Sigmoid colon (tissue), 7 donors: Measurements from ENCODE around the gene GADD45GIP1. TPM values are rescaled to one million over a fixed set of nuclear protein-coding genes. Genes with fewer than 3 reads are reported as not detected.

Experiments used
- DNase-seq: peaks from one replicate; pipeline ENCODE4 v3.0.0-alpha.2; 2019
- H3K27ac ChIP-seq, 4 donors: fragments of 200-600 bp; sonication (generic); one replicate each; pipeline ENCODE4 v1.5.1; 2016 to 2019; ENCODE audit warnings: mild to moderate bottlenecking in 1 of 4
- H3K27me3 ChIP-seq, 3 donors: fragments of 200-600 bp; sonication (generic); one replicate each; pipeline ENCODE4 v1.5.1; 2019; ENCODE audit warnings: mild to moderate bottlenecking in 1 of 3
- H3K36me3 ChIP-seq, 4 donors: fragments of 200-600 bp; sonication (generic); one replicate each; pipeline ENCODE4 v1.5.1; 2016 to 2019
- H3K4me1 ChIP-seq, 4 donors: fragments of 200-600 bp; sonication (generic); one replicate each; pipeline ENCODE4 v1.5.1; 2017 to 2019
- H3K4me3 ChIP-seq, 4 donors: fragments of 200-600 bp; sonication (generic); one replicate each; pipeline ENCODE4 v1.5.1; 2017 to 2019; ENCODE audit warnings: mild to moderate bottlenecking in 2 of 4, moderate library complexity in 1 of 4
- H3K9me3 ChIP-seq, 4 donors: fragments of 200-600 bp in 3 of 4; sonication (generic) in 3 of 4; one replicate each; pipeline versions ENCODE4 v1.5.1 to v1.6.1; 2013 to 2019
- EP300 ChIP-seq, 4 donors: sonication (generic); formaldehyde crosslinking; IDR thresholded peaks; one replicate each; pipeline ENCODE4 v1.6.1; 2017; ENCODE audit warnings: antibody characterized with exemption in 4 of 4
- POLR2A ChIP-seq, 2 donors: fragments of 450-650 bp; IDR thresholded peaks; one replicate each; pipeline ENCODE4 v1.6.1; 2016; ENCODE audit warnings: antibody characterized with exemption in 2 of 2, mild to moderate bottlenecking in 2 of 2, moderate library complexity in 2 of 2
- POLR2AphosphoS5 ChIP-seq, 4 donors: sonication (generic); formaldehyde crosslinking; IDR thresholded peaks; one replicate each; pipeline ENCODE4 v1.6.1; 2017; ENCODE audit warnings: antibody characterized with exemption in 4 of 4
- WGBS, 2 donors: extraction: QIAGEN DNeasy Blood & Tissue Kit; methylation state at CpG; one replicate each; pipeline ENCODE4 v1.1.7; 2013; 5-methylcytosine and 5-hydroxymethylcytosine counted together
- intact Hi-C: fragments of 100-400 bp; cut with DNase I; formaldehyde crosslinking; loops from one replicate; pipeline ENCODE4 v1.15.1; 2023
- polyA plus RNA-seq, 3 donors: library from polyadenylated mRNA; stranded (reverse); fragments of 200-250 nt; gene quantifications; one replicate each; pipeline ENCODE4 v1.2.3, GENCODE V29; 2013
- small RNA-seq, 3 donors: library from RNA; depleted of rRNA; stranded (forward); fragments of <200 nt; gene quantifications; one replicate each; pipeline ENCODE3, GENCODE V24; 2016
- total RNA-seq, 4 donors: library from RNA; depleted of rRNA; stranded (reverse); fragments of >200 nt; gene quantifications; one replicate each; pipeline ENCODE4 v1.1.0, GENCODE V29; 2016
- TF ChIP-seq, protein P1 (sequence below), 4 experiments: fragments of 450-650 bp in 3 of 4; fragments of 200-600 bp in 1 of 4; IDR thresholded peaks; one replicate each; pipeline ENCODE4 v1.5.1; 2016 to 2019; ENCODE audit warnings: antibody characterized with exemption in 4 of 4, mild to moderate bottlenecking in 3 of 4, moderate library complexity in 2 of 4
- donor health status: healthy with polysubstance abuse.
- donor health status: Bipolar disorder and iron deficiency.
- donor health status: healthy.

The GADD45GIP1 gene
- total and polyA plus RNA-seq, 7 donors, result 23.6 to 65.8 (median 36.0) TPM

DNA sequence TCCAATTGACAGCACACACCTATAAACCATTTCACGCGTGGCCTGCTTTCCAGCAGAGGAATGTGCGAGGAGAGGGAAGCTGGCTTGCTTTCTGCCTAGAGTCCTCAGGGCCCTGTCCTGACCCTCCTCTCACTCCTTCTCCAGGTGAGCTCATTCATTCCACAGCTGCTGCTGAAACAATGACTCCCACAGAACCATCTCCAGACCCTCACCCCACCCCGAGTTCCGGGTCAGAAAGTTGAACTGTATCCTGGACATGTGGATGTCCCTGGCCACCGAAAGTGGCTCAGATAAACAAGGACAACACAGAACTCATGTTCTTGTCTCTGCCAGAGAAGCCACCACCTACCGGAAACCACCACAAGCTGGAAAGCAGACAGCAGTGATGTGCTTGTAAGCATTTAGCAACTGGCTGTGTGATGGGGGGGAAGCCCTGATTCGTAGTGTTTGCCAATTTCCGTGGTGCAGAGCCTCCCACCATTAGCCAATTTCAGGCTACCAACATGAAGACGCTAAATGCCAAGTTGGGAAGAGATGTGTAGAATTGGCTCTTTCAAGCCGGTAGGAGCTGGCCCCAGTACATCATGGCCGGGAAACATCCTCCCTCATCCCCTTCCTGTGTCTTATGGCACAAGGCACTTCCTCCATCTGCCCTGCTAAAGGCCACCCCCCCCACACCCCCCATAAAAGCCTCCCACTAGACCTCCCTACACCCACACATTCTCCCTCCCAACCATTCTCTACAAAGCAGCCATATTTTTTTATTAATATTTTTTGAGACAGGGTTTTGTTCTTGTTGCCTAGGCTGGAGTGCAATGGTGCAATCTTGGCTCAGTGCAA lies 43.0 kb downstream of the GADD45GIP1 start:
- Histone ChIP-seq H3K27me3 (no peaks in the 10 kb centered on the region), H3K27ac (peak overlapping the region; percentile 82 to 87 (median 85)), H3K36me3 (no peaks in the 10 kb centered on the region), H3K4me3 (peak overlapping the region in 1 of 4 donors; percentile 9), H3K4me1 (peaks cover 4 to 31% (median 24%) of the 10 kb centered on the region in 4 donors), H3K9me3 (no peaks in the 10 kb centered on the region)
- WGBS, 2 donors, result 49 to 77% methylated on average over 12 of the region's 12 CpGs
- peak; percentile 74 for DNase-seq
- TF ChIP-seq POLR2AphosphoS5 (IDR thresholded peaks at IDR 0.05), result no peak
- TF ChIP-seq, protein P1, sequence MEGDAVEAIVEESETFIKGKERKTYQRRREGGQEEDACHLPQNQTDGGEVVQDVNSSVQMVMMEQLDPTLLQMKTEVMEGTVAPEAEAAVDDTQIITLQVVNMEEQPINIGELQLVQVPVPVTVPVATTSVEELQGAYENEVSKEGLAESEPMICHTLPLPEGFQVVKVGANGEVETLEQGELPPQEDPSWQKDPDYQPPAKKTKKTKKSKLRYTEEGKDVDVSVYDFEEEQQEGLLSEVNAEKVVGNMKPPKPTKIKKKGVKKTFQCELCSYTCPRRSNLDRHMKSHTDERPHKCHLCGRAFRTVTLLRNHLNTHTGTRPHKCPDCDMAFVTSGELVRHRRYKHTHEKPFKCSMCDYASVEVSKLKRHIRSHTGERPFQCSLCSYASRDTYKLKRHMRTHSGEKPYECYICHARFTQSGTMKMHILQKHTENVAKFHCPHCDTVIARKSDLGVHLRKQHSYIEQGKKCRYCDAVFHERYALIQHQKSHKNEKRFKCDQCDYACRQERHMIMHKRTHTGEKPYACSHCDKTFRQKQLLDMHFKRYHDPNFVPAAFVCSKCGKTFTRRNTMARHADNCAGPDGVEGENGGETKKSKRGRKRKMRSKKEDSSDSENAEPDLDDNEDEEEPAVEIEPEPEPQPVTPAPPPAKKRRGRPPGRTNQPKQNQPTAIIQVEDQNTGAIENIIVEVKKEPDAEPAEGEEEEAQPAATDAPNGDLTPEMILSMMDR (IDR thresholded peaks at IDR 0.05), result no peak
- TF ChIP-seq EP300 (IDR thresholded peaks at IDR 0.05), result no peak
- no peak for TF ChIP-seq POLR2A (IDR thresholded peaks at IDR 0.05)
- intact Hi-C loops, result no loop called here

DNA sequence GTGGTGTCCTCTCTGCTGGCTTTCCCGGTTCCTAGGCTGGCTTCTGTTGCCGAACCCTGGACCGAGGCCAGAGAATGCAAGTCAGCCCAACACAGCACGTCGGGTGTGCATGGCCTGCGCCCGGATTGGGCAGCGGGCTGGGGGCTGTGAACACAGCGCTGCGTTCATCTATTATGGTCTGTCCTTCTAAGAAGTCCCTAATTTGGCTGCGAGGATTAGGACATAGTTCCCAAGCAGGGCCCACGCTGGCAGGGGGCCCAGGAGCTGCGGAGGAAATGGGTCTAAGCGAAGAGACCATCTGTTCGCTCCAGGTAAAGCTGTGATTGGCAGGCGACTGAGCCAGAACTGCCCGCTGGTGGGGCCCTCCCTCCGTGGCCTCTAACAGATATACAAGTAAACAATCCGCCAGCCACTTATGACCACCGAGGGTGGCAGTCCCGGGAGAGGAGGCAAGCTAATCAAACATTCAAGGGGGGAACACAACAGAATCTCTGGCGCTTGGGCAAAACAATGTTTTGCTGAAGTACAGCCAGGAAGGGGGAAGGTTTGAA lies 43.9 kb downstream of the GADD45GIP1 start:
- H3K27ac ChIP-seq, result peak overlapping the region; percentile 82 to 87 (median 85)
- intact Hi-C loops, result no loop called here
- H3K9me3 ChIP-seq, result no peaks in the 10 kb centered on the region
- peak overlapping the region in 3 of 4 donors; percentile 9 to 32 (median 28) for H3K4me3 ChIP-seq
- H3K4me1 ChIP-seq, result peaks cover 4 to 27% (median 23%) of the 10 kb centered on the region in 4 donors
- TF ChIP-seq EP300 (IDR thresholded peaks at IDR 0.05) (peak in 1 of 4 donors; percentile 25), POLR2A (IDR thresholded peaks at IDR 0.05) (no peak), POLR2AphosphoS5 (IDR thresholded peaks at IDR 0.05) (peak; percentile 50 to 68 (median 65))
- no peaks in the 10 kb centered on the region for H3K36me3 ChIP-seq
- peak; percentile 96 for DNase-seq
- 29% methylated on average over 22 of the region's 22 CpGs for WGBS, 2 donors
- no peaks in the 10 kb centered on the region for H3K27me3 ChIP-seq

DNA sequence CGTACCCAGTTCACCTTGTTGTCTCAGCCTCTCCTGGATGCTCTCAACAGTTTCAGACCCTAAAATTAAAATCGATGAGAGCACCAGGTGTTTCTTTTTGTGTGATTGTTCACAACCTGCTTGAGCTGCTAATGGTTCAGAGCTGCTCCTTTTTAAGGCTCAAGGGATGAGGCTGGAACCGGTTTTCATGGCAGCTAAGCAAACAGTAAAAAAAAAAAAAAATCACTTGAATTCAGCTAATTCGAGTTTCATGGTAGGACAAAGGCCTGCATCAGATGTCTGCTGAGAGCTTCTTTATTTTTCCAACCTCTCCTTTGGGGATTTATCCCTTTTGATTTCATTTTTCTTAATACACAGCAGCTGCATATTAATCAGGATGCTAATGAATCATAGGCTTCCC lies 44.5 kb downstream of the GADD45GIP1 start:
- WGBS, 2 donors, result 30 to 53% methylated on average over 4 of the region's 4 CpGs
- TF ChIP-seq, protein P1 (IDR thresholded peaks at IDR 0.05), result no peak
- no peak for TF ChIP-seq POLR2AphosphoS5 (IDR thresholded peaks at IDR 0.05)
- TF ChIP-seq POLR2A (IDR thresholded peaks at IDR 0.05), result no peak
- no peak for TF ChIP-seq EP300 (IDR thresholded peaks at IDR 0.05)
- DNase-seq, result no peak
- Histone ChIP-seq H3K4me3 (peak overlapping the region in 3 of 4 donors; percentile 9 to 32 (median 28)), H3K27ac (peak overlapping the region; percentile 82 to 87 (median 85)), H3K27me3 (no peaks in the 10 kb centered on the region), H3K36me3 (no peaks in the 10 kb centered on the region), H3K4me1 (peaks cover 4 to 27% (median 23%) of the 10 kb centered on the region in 4 donors), H3K9me3 (no peaks in the 10 kb centered on the region)
- intact Hi-C loops, result no loop called here

DNA sequence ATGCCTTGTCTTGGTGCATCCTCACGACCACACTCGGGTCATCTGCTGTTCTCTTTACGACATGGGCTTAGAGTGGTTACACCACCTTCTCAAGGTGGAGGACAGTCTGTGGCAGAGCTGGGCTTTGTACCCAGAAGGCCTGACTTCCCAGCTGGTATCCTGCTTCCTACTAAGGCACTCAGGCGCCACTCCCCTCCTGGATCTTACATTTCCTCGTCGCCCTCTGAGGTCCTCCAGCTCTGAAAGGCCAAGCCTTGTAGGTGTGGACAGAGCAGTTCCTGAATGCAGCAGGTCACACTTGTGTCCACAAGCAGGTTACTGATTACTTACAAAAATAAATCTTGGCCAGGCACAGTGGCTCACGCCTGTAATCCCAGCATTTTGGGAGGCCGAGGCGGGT lies 49.9 kb downstream of the GADD45GIP1 start:
- H3K27ac ChIP-seq, result no peak overlapping the region

More for the DNA sequence above, 49.9 kb downstream of the GADD45GIP1 start:
- H3K27me3 ChIP-seq, result no peaks in the 10 kb centered on the region
- WGBS, 2 donors, result 74 to 82% methylated on average over 9 of the region's 9 CpGs
- no peak for TF ChIP-seq EP300 (IDR thresholded peaks at IDR 0.05)
- TF ChIP-seq, protein P1 (IDR thresholded peaks at IDR 0.05), result no peak
- no peak for TF ChIP-seq POLR2AphosphoS5 (IDR thresholded peaks at IDR 0.05)
- TF ChIP-seq POLR2A (IDR thresholded peaks at IDR 0.05), result no peak
- H3K36me3 ChIP-seq, result no peaks in the 10 kb centered on the region
- no peak overlapping the region for H3K4me3 ChIP-seq
- intact Hi-C loops, result no loop called here
- no peak for DNase-seq
- peaks cover 0 to 5% (median 1%) of the 10 kb centered on the region in 4 donors for H3K4me1 ChIP-seq
- H3K9me3 ChIP-seq, result no peaks in the 10 kb centered on the region

Small RNA genes within 50 kb of the gene (small RNA-seq; reads per million reads assigned to genes)
- gene MIR5695, result 0 to 0.42 (median 0) reads per million in 3 donors
- 0 to 0.30 (median 0) reads per million in 3 donors for gene MIR6515

Other genes with a start within 250 kb of the GADD45GIP1 start
- 10 to 100 TPM; 54.2 to 92.2 (median 60.5) TPM for gene TNPO2, start 233.3 kb downstream of the GADD45GIP1 start, total RNA-seq
- gene TNPO2, start 233.3 kb downstream of the GADD45GIP1 start, polyA plus RNA-seq, result 10 to 100 TPM in 2 of 3 donors, 1 to 10 TPM in 1; 9.5 to 47.2 (median 12.0) TPM
- gene TRIR, start 222.5 kb downstream of the GADD45GIP1 start, total RNA-seq, result 100 to 1,000 TPM; 443 to 505 (median 475) TPM
- 100 to 1,000 TPM; 261 to 324 (median 321) TPM for gene TRIR, start 222.5 kb downstream of the GADD45GIP1 start, polyA plus RNA-seq
- gene GET3, start 219.7 kb downstream of the GADD45GIP1 start, total RNA-seq, result 10 to 100 TPM; 34.6 to 59.4 (median 44.5) TPM
- gene GET3, start 219.7 kb downstream of the GADD45GIP1 start, polyA plus RNA-seq, result 100 to 1,000 TPM in 1 of 3 donors, 10 to 100 TPM in 2; 85.8 to 121 (median 98.5) TPM
- under 1 TPM in 1 of 4 donors, not detected in 3; 0.36 TPM for gene BEST2, start 205.4 kb downstream of the GADD45GIP1 start, total RNA-seq
- gene BEST2, start 205.4 kb downstream of the GADD45GIP1 start, polyA plus RNA-seq, result 10 to 100 TPM; 44.4 to 50.0 (median 45.8) TPM
- 10 to 100 TPM; 10.2 to 37.9 (median 12.7) TPM for gene HOOK2, start 181.7 kb downstream of the GADD45GIP1 start, total RNA-seq
- gene HOOK2, start 181.7 kb downstream of the GADD45GIP1 start, polyA plus RNA-seq, result 10 to 100 TPM; 36.0 to 80.4 (median 42.1) TPM
- gene JUNB, start 165.7 kb downstream of the GADD45GIP1 start, total RNA-seq, result 1,000 to 10,000 TPM in 1 of 4 donors, 100 to 1,000 TPM in 3; 125 to 1,252 (median 504) TPM
- gene JUNB, start 165.7 kb downstream of the GADD45GIP1 start, polyA plus RNA-seq, result 100 to 1,000 TPM in 2 of 3 donors, 10 to 100 TPM in 1; 91.6 to 289 (median 249) TPM
- gene PRDX2, start 155.4 kb downstream of the GADD45GIP1 start, total RNA-seq, result 100 to 1,000 TPM; 248 to 312 (median 264) TPM
- 100 to 1,000 TPM; 277 to 379 (median 284) TPM for gene PRDX2, start 155.4 kb downstream of the GADD45GIP1 start, polyA plus RNA-seq
- gene THSD8, start 155.2 kb downstream of the GADD45GIP1 start, total RNA-seq, result not detected
- 1 to 10 TPM in 2 of 3 donors, not detected in 1; 2.5 to 2.8 TPM for gene THSD8, start 155.2 kb downstream of the GADD45GIP1 start, polyA plus RNA-seq
- gene RNASEH2A, start 150.6 kb downstream of the GADD45GIP1 start, total RNA-seq, result 1 to 10 TPM; 1.9 to 3.7 (median 3.0) TPM
- gene RNASEH2A, start 150.6 kb downstream of the GADD45GIP1 start, polyA plus RNA-seq, result 10 to 100 TPM in 1 of 3 donors, 1 to 10 TPM in 2; 6.2 to 22.1 (median 7.2) TPM
- gene RTBDN, start 122.6 kb downstream of the GADD45GIP1 start, total RNA-seq, result 1 to 10 TPM in 1 of 4 donors, under 1 TPM in 1, not detected in 2; 0.82 to 1.8 TPM
- under 1 TPM in 1 of 3 donors, not detected in 2; 0.83 TPM for gene RTBDN, start 122.6 kb downstream of the GADD45GIP1 start, polyA plus RNA-seq
- gene MAST1, start 118.7 kb downstream of the GADD45GIP1 start, total RNA-seq, result 1 to 10 TPM in 1 of 4 donors, under 1 TPM in 3; 0.49 to 3.3 (median 0.76) TPM
- 1 to 10 TPM; 1.2 to 2.6 (median 1.8) TPM for gene MAST1, start 118.7 kb downstream of the GADD45GIP1 start, polyA plus RNA-seq
- 10 to 100 TPM; 28.6 to 45.1 (median 32.1) TPM for gene DNASE2, start 75.8 kb downstream of the GADD45GIP1 start, total RNA-seq
- gene DNASE2, start 75.8 kb downstream of the GADD45GIP1 start, polyA plus RNA-seq, result 10 to 100 TPM; 11.4 to 45.4 (median 24.5) TPM
- not detected for gene KLF1, start 70.0 kb downstream of the GADD45GIP1 start, total RNA-seq
- under 1 TPM in 1 of 3 donors, not detected in 2; 0.10 TPM for gene KLF1, start 70.0 kb downstream of the GADD45GIP1 start, polyA plus RNA-seq
- gene GCDH, start 66.1 kb downstream of the GADD45GIP1 start, total RNA-seq, result 10 to 100 TPM; 24.7 to 85.0 (median 34.8) TPM
- gene GCDH, start 66.1 kb downstream of the GADD45GIP1 start, polyA plus RNA-seq, result 10 to 100 TPM; 10.8 to 40.0 (median 21.3) TPM
- gene SYCE2, start 37.9 kb downstream of the GADD45GIP1 start, total RNA-seq, result not detected
- gene SYCE2, start 37.9 kb downstream of the GADD45GIP1 start, polyA plus RNA-seq, result under 1 TPM in 1 of 3 donors, not detected in 2; 0.17 TPM
- 10 to 100 TPM; 21.4 to 33.3 (median 31.7) TPM for gene FARSA, start 23.5 kb downstream of the GADD45GIP1 start, total RNA-seq
- 10 to 100 TPM; 27.0 to 86.8 (median 29.1) TPM for gene FARSA, start 23.5 kb downstream of the GADD45GIP1 start, polyA plus RNA-seq
- 100 to 1,000 TPM; 147 to 260 (median 208) TPM for gene CALR, start 18.6 kb downstream of the GADD45GIP1 start, total RNA-seq
- gene CALR, start 18.6 kb downstream of the GADD45GIP1 start, polyA plus RNA-seq, result 100 to 1,000 TPM in 2 of 3 donors, 10 to 100 TPM in 1; 70.3 to 717 (median 168) TPM
- gene RAD23A, start 11.4 kb downstream of the GADD45GIP1 start, total RNA-seq, result 100 to 1,000 TPM in 3 of 4 donors, 10 to 100 TPM in 1; 98.8 to 133 (median 117) TPM
- gene RAD23A, start 11.4 kb downstream of the GADD45GIP1 start, polyA plus RNA-seq, result 10 to 100 TPM; 58.7 to 99.3 (median 70.9) TPM
- gene DAND5, start 12.4 kb upstream of the GADD45GIP1 start, total RNA-seq, result 1 to 10 TPM; 1.2 to 2.0 (median 1.7) TPM
- gene DAND5, start 12.4 kb upstream of the GADD45GIP1 start, polyA plus RNA-seq, result under 1 TPM in 1 of 3 donors, not detected in 2; 0.13 TPM
- 100 to 1,000 TPM in 1 of 4 donors, 10 to 100 TPM in 3; 44.1 to 104 (median 58.5) TPM for gene NFIX, start 38.3 kb upstream of the GADD45GIP1 start, total RNA-seq
- gene NFIX, start 38.3 kb upstream of the GADD45GIP1 start, polyA plus RNA-seq, result 10 to 100 TPM; 10.6 to 28.2 (median 22.2) TPM
- gene LYL1, start 145.6 kb upstream of the GADD45GIP1 start, total RNA-seq, result 10 to 100 TPM; 13.0 to 17.8 (median 15.2) TPM
- gene LYL1, start 145.6 kb upstream of the GADD45GIP1 start, polyA plus RNA-seq, result 10 to 100 TPM in 1 of 3 donors, 1 to 10 TPM in 2; 3.0 to 18.4 (median 3.7) TPM
- gene TRMT1, start 159.5 kb upstream of the GADD45GIP1 start, total RNA-seq, result 10 to 100 TPM; 17.4 to 25.8 (median 21.9) TPM
- 10 to 100 TPM in 2 of 3 donors, 1 to 10 TPM in 1; 6.7 to 48.6 (median 10.2) TPM for gene TRMT1, start 159.5 kb upstream of the GADD45GIP1 start, polyA plus RNA-seq
- gene NACC1, start 161.0 kb upstream of the GADD45GIP1 start, total RNA-seq, result 10 to 100 TPM in 3 of 4 donors, 1 to 10 TPM in 1; 8.1 to 20.5 (median 17.3) TPM
- 10 to 100 TPM; 15.0 to 67.2 (median 26.4) TPM for gene NACC1, start 161.0 kb upstream of the GADD45GIP1 start, polyA plus RNA-seq
- 10 to 100 TPM; 65.3 to 87.0 (median 76.8) TPM for gene STX10, start 193.2 kb upstream of the GADD45GIP1 start, total RNA-seq
- gene STX10, start 193.2 kb upstream of the GADD45GIP1 start, polyA plus RNA-seq, result 100 to 1,000 TPM in 1 of 3 donors, 10 to 100 TPM in 2; 63.1 to 127 (median 64.0) TPM
- gene IER2, start 193.2 kb upstream of the GADD45GIP1 start, total RNA-seq, result 100 to 1,000 TPM in 2 of 4 donors, 10 to 100 TPM in 2; 30.3 to 215 (median 85.6) TPM
- 100 to 1,000 TPM in 2 of 3 donors, 10 to 100 TPM in 1; 62.9 to 163 (median 138) TPM for gene IER2, start 193.2 kb upstream of the GADD45GIP1 start, polyA plus RNA-seq